Stimulated activated CD4-positive, alpha-beta T cell treated with anti-CD3 and anti-CD28 coated beads, Interleukin-1b, Interleukin-23, amount 100 ng/mL, for 48 hours (primary cell): Measurements from ENCODE around the gene CHMP3.
"Not testable (repeated sequence)": the region's sequence is repeated elsewhere in the genome, so short reads cannot be mapped to it uniquely, and the experiment has no call there.

Experiments used
- DNase-seq: peaks from one replicate; pipeline ENCODE4 v3.0.0-alpha.2; 2020

The CHMP3 gene

GRCh38 chr2:86548913-86549396 lies 14.3 kb downstream of the CHMP3 start:
- DNase-seq: not testable (repeated sequence)

GRCh38 chr2:86548165-86548912 lies 14.9 kb downstream of the CHMP3 start:
- not testable (repeated sequence) for DNase-seq

DNA sequence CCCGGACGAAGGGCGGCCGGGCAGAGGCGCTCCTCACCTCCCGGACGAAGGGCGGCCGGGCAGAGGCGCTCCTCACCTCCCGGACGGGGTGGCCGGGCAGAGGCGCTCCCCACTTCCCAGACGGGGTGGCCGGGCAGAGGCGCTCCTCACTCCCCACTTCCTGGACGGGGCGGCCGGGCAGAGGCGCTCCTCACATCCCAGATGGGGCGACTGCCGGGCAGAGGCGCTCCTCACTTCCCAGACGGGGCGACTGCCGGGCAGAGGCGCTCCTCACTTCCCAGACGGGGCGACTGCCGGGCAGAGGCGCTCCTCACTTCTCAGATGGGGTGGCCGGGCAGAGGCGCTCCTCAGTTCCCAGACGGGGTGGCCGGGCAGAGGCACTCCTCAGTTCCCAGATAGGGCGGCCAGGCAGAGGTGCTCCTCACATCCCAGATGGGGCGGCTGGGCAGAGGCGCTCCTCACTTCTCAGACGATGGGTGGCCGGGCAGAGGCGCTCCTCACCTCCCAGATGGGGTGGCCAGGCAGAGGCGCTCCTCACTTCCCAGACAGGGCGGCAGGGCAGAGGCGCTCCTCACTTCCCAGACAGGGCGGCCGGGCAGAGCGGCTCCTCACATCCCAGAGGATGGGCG lies 17.8 kb downstream of the CHMP3 start:
- DNase-seq: not testable (repeated sequence)

GRCh38 chr2:86544278-86545099 lies 18.8 kb downstream of the CHMP3 start:
- not testable (repeated sequence) for DNase-seq

- no peak for DNase-seq
Measured at GRCh38 chr2:86543793-86544192, 19.4 kb downstream of the CHMP3 start.

DNA sequence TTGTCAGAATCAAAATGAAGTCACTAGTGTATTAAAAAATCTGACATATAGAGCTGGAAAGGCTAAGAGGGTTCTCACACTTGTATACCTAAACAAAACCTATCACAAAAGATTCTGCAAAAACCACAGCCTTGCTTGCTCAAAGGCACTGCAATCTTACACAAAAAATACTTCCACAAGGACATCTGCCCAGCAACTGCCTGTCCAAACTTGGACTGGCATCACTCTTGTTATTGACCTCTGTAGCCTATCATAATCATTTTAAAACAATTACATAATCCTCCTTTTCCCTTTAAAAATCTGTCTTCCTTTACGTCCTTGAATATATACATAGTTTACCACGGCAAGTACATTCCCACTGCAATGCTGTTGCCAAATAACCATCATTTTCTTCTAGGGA lies 19.9 kb downstream of the CHMP3 start:
- no peak for DNase-seq

DNA sequence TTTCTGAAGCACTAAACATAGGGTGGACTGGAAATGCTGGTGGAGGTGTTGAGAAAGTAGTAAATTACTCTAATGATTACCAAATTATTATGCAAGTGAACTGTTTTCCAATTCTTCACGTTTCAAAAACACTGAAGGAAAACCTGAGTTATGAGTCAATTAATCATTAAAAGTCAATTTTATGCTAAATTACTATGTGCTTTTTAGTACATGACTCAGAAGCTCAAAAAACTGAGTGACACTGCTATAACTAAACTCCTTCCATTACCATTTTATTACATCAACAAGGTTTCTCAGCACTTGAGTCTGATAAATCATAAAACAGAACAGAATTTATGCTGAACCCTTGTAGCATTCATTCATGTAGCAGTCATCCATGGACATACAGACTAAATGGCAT lies 20.4 kb downstream of the CHMP3 start:
- DNase-seq: no peak

DNA sequence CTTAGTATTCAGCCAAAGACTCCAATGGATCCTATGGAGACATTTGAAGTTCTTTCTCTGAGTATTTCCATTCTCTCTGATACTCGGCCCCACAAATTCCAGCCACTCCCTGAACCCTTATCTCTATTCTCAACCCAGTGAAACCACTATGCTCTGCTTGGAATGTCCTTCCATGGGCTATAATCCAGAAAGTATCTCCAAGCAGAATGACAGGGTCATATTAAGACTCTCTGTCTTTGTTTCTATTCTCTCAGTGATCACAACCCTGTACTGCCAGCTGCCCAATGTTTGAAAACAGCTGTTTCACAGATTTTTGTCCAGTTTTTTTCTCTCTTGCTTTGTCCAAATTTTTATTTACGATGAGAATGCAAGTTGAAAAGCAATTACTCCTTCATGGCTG lies 21.9 kb downstream of the CHMP3 start:
- no peak for DNase-seq

DNA sequence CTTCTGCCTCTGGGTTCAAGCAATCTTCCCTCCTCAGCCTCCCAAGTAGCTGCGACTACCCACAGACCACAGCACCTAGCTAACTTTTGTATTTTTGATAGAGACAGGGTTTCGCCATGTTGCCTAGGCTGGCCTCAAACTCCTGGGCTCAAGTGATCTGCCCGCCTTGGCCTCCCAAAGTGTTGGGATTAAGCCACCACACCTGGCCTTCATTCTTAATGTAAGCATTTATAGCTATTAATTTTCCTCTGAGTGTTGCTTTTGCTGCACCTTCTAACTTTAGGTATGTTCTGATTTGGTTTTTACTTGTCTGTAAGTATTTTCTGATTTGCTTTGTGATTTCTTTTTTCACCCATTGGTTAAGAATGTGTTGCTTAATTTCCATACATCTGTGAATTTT lies 29.7 kb downstream of the CHMP3 start:
- DNase-seq: no peak

GRCh38 chr2:86525421-86526340 lies 37.6 kb downstream of the CHMP3 start:
- no peak for DNase-seq

DNA sequence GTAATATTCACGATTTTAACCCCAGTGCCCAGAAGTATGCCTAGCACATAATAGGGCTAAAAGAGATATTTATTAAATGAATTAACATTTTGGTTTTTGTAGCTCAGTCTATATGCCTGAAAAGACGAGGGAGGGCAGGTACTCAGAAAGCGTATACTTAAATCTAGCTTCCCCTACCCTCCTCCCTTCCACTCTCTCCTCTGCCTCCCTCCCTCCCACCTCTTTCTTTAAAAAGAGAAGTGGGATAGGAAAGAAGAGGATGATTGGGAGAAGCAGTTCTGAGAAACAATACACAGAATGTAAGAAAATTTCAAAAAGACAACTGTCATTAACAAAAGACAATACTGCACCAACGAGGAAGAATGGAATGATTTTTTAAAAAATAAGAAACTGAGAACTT lies 39.8 kb downstream of the CHMP3 start:
- DNase-seq: no peak

GRCh38 chr2:86522711-86523110 lies 40.5 kb downstream of the CHMP3 start:
- DNase-seq: no peak

DNA sequence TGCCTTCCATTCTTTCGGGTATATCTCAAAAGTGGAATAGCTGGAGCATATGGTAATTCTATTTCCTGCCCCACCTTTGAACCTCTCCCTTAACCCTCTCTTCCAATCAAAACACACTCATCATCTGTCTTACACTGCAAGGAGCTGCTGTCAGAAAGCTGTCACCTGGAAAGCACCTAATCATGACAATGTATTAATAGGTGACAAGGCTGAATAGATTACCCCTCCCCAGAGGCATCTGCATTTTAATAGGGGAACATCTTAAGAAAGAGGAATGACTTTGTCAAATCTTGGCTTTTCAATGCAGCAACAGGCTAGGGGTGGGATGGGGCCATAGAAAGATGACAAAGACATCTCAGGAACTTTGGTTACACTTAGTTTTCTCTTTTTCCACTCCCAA lies 41.3 kb downstream of the CHMP3 start:
- no peak for DNase-seq

- no peak for DNase-seq
Measured at GRCh38 chr2:86520153-86520552, 43.1 kb downstream of the CHMP3 start.

- no peak for DNase-seq
Measured at GRCh38 chr2:86519349-86519748, 43.9 kb downstream of the CHMP3 start.

- peak; percentile 12 for DNase-seq
Measured at GRCh38 chr2:86518481-86518880, 44.8 kb downstream of the CHMP3 start.

- no peak for DNase-seq
Measured at GRCh38 chr2:86513948-86514660, 49.1 kb downstream of the CHMP3 start.

DNA sequence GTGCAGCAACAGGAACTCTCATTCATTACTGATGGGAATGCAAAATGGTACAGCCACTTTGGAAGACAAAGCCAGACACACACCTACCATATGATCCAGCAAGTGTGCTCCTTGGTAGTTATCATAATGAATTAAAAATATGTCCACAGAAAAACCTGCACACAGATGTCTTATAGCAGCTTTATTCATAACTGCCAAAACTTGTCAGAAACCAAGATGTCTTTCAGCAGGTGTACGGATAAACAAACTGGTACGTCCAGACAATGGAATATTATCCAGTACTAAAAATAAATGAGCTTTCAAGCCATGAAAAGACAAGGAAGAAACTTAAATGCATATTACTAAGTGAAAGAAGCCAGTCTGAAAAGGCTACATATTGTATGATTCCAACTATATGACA lies 50.4 kb downstream of the CHMP3 start:
- DNase-seq: no peak

GRCh38 chr2:86512034-86512433 lies 51.2 kb downstream of the CHMP3 start:
- no peak for DNase-seq

DNA sequence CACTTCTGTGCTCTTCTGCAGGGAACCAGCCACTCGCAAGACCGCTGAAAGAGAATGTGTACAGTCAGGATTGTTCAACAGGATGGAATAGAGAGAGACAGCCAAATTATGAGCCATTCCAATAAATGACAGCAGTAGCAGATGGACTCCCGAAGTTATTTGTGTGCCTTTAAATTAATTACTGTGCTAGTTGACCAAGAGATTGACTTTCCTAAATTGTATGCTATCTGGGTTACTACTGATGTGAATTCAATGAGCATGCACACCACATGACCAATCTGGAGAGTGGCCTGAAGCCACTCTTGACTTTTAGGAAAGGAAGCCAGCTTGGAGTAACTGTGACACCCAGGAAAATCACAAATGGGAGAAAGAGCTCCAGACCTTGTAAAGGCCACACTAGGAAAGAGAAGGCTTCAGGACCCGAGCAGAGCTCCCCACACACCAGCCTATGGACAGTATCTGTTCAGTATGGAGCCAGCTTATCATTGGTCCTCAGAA lies 52.8 kb downstream of the CHMP3 start:
- no peak for DNase-seq

DNA sequence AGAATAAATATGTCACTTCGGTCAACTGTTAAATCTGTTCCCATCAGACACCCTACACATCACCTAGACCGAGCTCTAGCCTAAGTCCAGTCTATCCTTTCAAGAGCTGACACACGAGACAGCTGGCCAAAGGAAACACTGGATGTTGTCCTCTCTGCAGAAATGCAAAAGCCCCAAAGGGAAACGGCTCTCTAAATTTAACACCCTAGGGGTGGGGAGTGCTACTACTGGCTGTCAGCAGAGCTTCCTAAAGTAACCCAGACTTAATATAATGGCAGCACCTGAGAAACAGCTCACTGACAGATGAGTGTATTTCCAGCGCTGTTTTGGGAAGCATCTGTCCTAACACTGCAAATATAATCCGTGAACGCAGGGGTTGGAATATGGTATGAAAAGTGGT lies 55.6 kb downstream of the CHMP3 start:
- no peak for DNase-seq
